ENCODE data around the gene OR52A5. TPM values are rescaled to one million over a fixed set of nuclear protein-coding genes. Genes with fewer than 3 reads are reported as not detected.
A peak's percentile ranks its signal among the peaks of the same experiment; 100 is the strongest.

The OR52A5 gene
- total RNA-seq, 3 donors from 2014 or later: not detected

- intact Hi-C loops (cut with DNase I; ENCODE audit: low total_unique reads): no loop called here
- H3K27ac ChIP-seq: no peak overlapping the region
- H3K36me3 ChIP-seq: no peaks in the 10 kb centered on the region
- no peaks in the 10 kb centered on the region for H3K9me3 ChIP-seq
- TF ChIP-seq, protein P1, sequence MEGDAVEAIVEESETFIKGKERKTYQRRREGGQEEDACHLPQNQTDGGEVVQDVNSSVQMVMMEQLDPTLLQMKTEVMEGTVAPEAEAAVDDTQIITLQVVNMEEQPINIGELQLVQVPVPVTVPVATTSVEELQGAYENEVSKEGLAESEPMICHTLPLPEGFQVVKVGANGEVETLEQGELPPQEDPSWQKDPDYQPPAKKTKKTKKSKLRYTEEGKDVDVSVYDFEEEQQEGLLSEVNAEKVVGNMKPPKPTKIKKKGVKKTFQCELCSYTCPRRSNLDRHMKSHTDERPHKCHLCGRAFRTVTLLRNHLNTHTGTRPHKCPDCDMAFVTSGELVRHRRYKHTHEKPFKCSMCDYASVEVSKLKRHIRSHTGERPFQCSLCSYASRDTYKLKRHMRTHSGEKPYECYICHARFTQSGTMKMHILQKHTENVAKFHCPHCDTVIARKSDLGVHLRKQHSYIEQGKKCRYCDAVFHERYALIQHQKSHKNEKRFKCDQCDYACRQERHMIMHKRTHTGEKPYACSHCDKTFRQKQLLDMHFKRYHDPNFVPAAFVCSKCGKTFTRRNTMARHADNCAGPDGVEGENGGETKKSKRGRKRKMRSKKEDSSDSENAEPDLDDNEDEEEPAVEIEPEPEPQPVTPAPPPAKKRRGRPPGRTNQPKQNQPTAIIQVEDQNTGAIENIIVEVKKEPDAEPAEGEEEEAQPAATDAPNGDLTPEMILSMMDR (IDR thresholded peaks at IDR 0.05): peak in 2 of 3 donors; percentile 43 to 68
- no peak for TF ChIP-seq POLR2AphosphoS5 (IDR thresholded peaks at IDR 0.05)
- H3K4me1 ChIP-seq: no peaks in the 10 kb centered on the region
- H3K27me3 ChIP-seq: no peaks in the 10 kb centered on the region
- no peak overlapping the region for H3K4me3 ChIP-seq
- peak in 1 of 2 donors; percentile 20 for DNase-seq (ENCODE audit: low spot score in 2 of 2)
These were observed 14.2 kb downstream of the OR52A5 start for GRCh38 chr11:5123802-5124521.

DNA sequence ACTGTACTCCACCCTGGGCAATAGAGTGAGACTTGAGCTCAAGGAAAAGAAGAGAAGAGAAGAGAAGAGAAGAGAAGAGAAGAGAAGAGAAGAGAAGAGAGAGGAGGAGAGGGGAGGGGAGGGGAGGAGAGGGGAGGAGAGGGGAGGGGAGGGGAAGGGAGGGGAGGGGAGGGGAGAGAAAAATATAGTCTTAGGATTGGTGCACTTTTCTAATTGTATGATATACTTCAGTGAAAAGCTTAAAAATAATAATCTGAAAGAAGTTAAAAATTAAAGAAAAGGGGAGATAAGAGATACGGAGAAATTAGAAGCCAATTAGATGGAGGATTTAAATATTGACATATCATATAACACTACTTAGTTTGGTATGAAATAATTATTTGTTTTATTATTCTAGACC lies 19.3 kb downstream of the OR52A5 start:
- Histone ChIP-seq H3K36me3 (no peaks in the 10 kb centered on the region), H3K9me3 (no peaks in the 10 kb centered on the region), H3K27me3 (no peaks in the 10 kb centered on the region), H3K4me3 (no peak overlapping the region), H3K4me1 (no peaks in the 10 kb centered on the region), H3K27ac (no peak overlapping the region)
- DNase-seq (ENCODE audit: low spot score in 2 of 2): no peak
- intact Hi-C loops (cut with DNase I; ENCODE audit: low total_unique reads): no loop called here
- TF ChIP-seq, protein P1 (IDR thresholded peaks at IDR 0.05): no peak
- no peak for TF ChIP-seq POLR2A (IDR thresholded peaks at IDR 0.05)
- no peak for TF ChIP-seq POLR2AphosphoS5 (IDR thresholded peaks at IDR 0.05)

GRCh38 chr11:5117588-5117987 lies 20.6 kb downstream of the OR52A5 start:
- no peak overlapping the region for H3K27ac ChIP-seq
- no peaks in the 10 kb centered on the region for H3K4me1 ChIP-seq
- H3K27me3 ChIP-seq: no peaks in the 10 kb centered on the region
- H3K36me3 ChIP-seq: no peaks in the 10 kb centered on the region
- intact Hi-C loops (cut with DNase I; ENCODE audit: low total_unique reads): no loop called here
- H3K4me3 ChIP-seq: no peak overlapping the region
- H3K9me3 ChIP-seq: no peaks in the 10 kb centered on the region
- DNase-seq (ENCODE audit: low spot score in 2 of 2): no peak
- TF ChIP-seq, protein P1 (IDR thresholded peaks at IDR 0.05): no peak
- TF ChIP-seq POLR2AphosphoS5 (IDR thresholded peaks at IDR 0.05) (no peak), POLR2A (IDR thresholded peaks at IDR 0.05) (no peak)

DNA sequence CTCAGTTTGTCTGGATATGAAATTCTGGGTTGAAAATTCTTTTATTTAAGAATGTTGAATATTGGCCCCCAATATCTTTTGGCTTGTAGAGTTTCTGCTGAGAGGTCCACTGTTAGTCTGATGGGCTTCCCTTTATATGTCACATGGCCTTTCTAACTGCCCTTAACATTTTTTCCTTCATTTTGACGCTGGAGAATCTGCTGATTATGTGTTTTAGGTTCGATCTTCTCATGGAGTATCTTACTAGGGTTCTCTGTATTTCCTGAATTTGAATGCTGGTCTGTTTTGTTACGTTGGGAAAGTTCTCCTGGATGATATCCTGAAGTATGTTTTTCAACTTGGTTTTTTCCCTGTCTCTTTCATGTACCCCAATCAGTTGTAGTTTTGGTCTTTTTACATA lies 22.8 kb downstream of the OR52A5 start:
- no peak overlapping the region for H3K4me3 ChIP-seq
- no peaks in the 10 kb centered on the region for H3K27me3 ChIP-seq
- no peaks in the 10 kb centered on the region for H3K36me3 ChIP-seq
- no peaks in the 10 kb centered on the region for H3K4me1 ChIP-seq
- intact Hi-C loops (cut with DNase I; ENCODE audit: low total_unique reads): no loop called here
- no peak for DNase-seq (ENCODE audit: low spot score in 2 of 2)
- no peak overlapping the region for H3K27ac ChIP-seq
- TF ChIP-seq, protein P1 (IDR thresholded peaks at IDR 0.05): no peak
- TF ChIP-seq POLR2AphosphoS5 (IDR thresholded peaks at IDR 0.05): no peak
- no peaks in the 10 kb centered on the region for H3K9me3 ChIP-seq

DNA sequence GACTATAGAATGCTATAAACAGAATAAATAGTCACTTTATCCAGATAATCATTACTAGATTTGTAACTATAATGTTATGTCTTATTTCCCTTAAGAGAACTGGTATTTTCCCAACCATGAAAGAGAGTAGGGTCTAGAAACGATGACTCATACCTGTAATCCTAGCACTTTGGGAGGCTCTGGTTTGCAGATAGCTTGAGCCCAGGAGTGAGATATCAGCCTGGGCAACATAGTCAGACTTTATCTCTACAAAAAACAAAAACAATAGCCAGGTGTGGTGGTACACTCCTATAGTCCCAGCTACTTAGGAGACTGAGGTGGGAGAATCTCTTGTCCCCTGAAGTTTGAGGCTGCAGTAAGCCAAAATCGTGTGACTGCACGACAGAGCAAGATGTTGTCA lies 30.9 kb downstream of the OR52A5 start:
- H3K4me1 ChIP-seq: no peaks in the 10 kb centered on the region
- no peak for TF ChIP-seq POLR2AphosphoS5 (IDR thresholded peaks at IDR 0.05)
- TF ChIP-seq POLR2A (IDR thresholded peaks at IDR 0.05): no peak
- TF ChIP-seq, protein P1 (IDR thresholded peaks at IDR 0.05): no peak
- H3K27ac ChIP-seq: no peak overlapping the region
- H3K9me3 ChIP-seq: no peaks in the 10 kb centered on the region
- no peaks in the 10 kb centered on the region for H3K27me3 ChIP-seq
- intact Hi-C loops (cut with DNase I; ENCODE audit: low total_unique reads): no loop called here
- no peak for DNase-seq (ENCODE audit: low spot score in 2 of 2)
- H3K36me3 ChIP-seq: no peaks in the 10 kb centered on the region
- H3K4me3 ChIP-seq: no peak overlapping the region
